HG02840 (cell line): Measurements from ENCODE around the gene GDPD3.

Source experiments
- ATAC-seq: cut with Tn5 transposase; IDR thresholded peaks from one replicate; pipeline ENCODE4 v1.9.1; 2021; ENCODE audit warnings: mild to moderate bottlenecking, moderate library complexity, moderate number of reproducible peaks; ENCODE audit not compliant: unreplicated experiment, low FRiP score

Gene GDPD3

DNA sequence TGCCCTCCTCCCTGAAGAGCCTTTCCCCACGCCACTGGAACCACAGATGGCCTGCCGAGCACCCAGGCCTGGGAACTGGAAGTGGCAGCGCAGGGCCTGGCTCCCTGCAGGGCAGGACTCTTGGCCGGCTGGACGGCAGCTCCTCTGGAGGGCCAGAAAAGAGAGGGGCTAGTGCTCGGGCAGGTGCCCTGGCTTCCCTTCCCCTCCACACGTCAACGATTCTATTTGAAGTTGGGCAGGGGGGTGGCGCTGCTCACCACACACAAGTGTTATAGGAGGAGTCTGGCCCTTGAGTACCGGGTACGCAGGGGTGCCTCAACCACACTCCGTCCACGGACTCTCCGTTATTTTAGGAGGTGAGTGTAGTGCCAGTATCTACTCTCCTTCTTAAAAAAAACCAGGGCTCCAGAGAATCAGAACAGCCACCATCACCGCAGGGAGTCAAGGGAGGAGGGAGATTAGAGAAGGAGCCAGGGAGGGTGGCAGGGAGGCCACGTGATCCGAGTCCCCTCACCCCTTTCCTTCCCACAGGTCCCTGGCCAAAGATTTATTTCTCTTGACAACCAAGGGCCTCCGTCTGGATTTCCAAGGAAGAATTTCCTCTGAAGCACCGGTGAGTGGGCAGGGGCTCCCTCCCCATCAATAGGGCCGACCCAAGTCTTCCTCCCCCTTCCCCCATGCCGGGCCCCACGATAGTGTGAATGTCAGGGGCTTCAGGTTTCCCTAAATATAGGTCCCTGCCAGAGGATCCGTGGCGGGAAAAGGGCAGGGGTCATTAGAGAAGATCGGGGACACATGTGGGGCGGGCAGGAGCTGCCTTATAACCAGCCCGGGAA is 49.2 kb downstream of the GDPD3 start:
- ATAC-seq = no peak

DNA sequence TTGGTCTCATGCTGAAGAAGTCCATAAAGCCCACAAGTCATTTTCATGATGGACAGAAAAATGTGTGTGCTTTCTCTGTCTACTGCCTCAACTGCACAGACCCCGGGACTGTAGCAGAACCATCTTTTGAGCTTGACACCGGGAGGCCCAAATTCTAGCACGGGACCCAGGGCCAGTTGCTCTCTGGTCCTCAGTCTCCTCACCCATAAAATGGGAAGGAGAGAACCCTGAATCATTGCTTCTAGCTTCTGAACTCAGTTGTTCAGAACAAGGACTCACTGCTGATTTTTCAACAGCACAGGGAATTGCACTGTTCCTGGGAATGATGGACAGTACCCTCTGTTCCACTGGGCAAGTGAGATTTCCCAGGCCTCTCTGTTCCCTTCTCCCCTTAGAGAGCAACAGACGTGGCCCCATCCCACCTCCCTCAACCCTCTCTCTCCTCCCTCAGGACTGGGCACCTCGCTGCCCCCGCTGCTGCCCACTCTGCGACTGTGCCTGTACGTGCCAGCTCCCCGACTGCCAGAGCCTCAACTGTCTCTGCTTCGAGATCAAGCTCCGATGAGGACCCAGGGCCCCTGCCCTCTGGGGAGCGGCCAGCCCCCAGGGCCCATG is 50.0 kb downstream of the GDPD3 start:
- ATAC-seq = no peak

DNA sequence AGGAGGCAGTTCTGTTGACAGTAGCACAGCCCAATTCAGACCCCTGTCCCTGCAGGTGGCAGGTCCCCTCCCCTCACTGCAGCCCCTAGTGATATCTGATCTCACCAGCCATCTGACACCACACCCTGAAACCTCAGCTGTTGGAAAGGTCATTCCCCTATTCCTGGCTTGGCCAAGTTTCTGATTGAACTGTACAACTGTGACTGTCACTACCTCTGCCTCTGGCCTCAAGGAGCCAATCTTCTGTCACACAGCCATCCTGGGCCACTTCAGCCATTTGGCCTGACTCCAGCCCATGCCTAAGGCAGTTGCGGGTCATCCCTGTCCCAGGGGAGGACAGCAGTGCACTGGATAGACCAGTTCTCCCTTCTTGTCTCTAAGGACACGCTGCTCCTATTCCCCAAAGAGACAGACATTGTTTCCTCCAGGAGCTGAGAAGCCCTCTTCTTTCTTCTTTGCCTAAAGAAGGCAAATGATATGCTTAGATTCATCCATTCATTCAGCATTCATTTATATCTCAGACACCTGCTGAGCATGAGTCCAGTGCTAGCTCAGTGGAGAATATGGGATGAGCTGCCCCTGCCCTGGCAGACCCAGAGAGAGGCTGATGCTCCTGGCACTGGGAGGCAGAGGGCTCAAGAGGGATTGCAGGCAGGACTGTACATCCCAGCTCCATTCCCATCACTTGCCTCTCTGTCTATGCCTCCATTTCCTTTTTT is 52.3 kb downstream of the GDPD3 start:
- no peak for ATAC-seq

DNA sequence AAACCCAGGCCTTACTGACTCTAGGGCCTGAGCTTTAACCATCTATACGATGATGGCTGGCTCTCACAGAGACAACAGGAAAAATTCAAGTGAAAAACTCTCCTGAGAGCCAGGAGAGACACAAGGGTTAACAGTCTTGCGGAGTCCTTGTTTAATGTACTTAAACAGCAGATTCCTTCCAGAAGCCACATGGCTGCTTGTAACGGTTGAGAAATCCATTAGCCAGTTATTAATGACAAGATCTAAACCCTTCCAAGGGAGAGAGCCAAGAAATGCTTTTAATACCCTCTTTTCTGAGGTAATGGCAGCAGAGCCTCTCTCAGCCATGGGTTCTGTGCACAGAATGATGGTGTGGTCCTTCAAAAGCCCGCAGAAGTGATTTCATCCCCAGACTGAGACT is 53.0 kb downstream of the GDPD3 start:
- ATAC-seq = no peak

DNA sequence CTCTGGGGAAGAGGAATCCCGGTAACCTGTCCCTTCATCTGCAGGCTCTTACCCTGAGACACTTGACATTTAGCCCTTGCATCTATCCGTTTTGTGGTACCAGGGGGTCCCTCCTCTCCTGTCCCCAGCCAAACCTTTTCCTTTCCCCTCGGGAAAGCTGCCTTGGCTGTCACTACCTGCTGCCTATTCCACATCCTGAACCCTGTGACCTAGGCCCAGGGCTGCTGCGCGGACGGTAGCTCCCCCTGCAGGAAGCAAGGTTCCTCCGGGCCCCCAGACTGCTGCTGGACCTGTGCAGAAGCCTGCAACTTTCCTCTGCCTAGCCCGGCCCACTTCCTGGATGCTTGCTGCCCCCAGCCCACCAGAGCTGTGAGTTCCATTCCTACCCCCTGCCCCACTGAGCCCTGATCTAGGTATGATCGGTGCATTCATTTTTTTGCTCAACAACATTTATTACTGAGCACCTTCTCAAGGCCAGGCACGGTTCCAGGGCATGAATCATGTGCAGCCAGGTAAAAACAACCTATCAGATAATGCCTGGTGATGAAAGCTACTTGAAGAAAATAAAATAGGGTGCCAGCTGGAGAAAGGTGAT is 58.3 kb downstream of the GDPD3 start:
- no peak for ATAC-seq
